Activated CD4-positive, CD25-positive, alpha-beta regulatory T cell treated with anti-CD3 and anti-CD28 coated beads, Interleukin-2, amount 50 U/mL, for 16 hours (primary cell): ENCODE results near the gene ABHD13.
"Not testable (repeated sequence)": the region's sequence is repeated elsewhere in the genome, so short reads cannot be mapped to it uniquely, and the experiment has no call there.

Source experiments
- DNase-seq: peaks from one replicate; pipeline ENCODE4 v3.0.0-alpha.2; 2020; ENCODE audit warnings: low read depth, low spot score

Gene ABHD13

GRCh38 chr13:108218044-108218974 lies at the start of gene ABHD13:
Gene ABHD13, plus strand, starts transcription at chr13:108218392. Its CDS starts 10,827 bp downstream, at chr13:108229219.
- DNase-seq = peak; percentile 75

DNA sequence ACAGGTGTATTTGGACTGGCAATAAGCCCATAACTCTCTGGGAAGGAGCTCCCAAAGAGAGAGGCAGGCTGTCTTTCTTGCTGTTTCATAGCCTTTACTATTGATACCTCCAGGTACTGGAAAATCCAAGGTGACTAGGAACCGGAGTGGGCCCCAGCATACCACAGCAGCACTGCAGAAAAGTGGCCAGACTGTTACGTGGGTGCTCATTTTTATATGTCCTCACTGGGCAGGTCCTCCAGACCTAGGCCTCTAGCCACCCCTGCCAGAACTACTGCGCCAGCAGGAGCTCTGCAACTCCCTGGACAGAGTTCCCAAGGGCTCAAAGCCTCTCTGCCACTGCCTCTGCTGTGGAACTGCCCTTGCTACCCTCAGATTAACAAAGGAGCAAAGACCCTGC lies 49.3 kb upstream of the ABHD13 start:
- no peak for DNase-seq

DNA sequence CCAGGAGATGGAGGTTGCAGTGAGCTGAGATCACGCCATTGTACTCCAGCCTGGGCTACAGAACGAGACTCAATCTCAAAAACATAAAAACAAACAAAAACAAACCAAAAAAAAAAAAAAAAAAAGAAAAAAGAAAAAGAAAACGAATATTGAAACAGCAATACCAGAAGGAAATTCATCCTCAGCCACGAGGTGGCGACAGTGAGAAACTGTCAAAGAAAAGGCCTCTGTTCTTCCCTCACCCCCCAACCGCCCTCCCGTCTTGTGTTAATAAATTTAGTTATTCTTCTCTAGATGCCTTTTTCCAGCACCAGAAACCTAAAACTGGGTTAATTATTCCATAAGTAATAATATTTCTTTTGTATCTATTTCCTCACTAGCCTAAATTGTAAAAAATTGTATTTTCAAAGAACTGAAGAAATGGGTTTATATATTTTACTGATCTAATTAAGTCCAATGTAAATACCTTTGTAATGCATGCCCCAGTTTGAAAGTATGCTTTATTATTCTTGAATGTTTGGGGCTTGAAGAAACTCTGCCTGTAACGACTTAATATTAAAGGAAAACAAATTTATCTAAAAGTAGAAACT lies 41.4 kb upstream of the ABHD13 start:
- DNase-seq = peak; percentile 16

- DNase-seq = no peak
These were observed 40.1 kb upstream of the ABHD13 start for GRCh38 chr13:108178078-108178477.

GRCh38 chr13:108182652-108183051 lies 35.5 kb upstream of the ABHD13 start:
- DNase-seq = no peak

DNA sequence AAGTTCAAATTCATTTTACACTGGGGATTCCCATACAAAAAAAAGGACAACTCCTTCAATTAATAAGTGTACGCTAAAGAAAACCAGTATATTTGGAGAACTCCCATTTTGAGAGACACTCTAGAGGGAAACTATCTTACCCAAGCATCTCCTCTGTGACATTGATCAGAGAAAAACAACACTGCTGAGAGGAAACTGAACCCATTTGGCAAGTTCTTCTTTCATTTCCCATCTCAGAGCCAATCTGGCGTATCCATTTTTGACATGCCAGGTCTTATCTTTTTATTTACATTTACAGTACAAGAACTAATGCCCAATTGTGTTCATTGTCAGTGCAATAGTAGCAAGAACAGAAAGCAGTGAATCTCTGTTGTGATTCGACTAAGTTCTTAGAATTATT lies 33.0 kb upstream of the ABHD13 start:
- DNase-seq = no peak

- DNase-seq = no peak
These were observed 29.9 kb upstream of the ABHD13 start for GRCh38 chr13:108188260-108188659.

DNA sequence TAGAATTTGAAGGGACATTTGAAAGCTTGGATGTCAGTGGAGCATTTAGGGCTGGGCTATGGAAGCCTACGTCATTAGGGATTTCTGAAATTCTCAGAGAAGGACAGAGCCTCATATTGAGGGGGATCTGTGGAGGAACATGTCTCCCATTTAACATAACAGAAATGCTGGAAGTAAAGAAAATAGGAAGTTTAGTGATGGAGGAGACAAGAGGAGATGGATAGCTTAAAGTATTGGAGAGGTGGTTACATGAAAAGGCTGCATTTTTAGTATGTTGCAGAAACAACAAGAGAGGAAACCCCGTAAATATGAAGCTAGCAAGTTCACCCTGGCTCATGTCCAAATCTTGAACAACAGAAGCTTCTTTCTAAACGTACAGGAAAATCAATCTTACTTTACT lies 27.3 kb upstream of the ABHD13 start:
- DNase-seq = no peak

GRCh38 chr13:108193806-108194205 lies 24.4 kb upstream of the ABHD13 start:
- no peak for DNase-seq

- DNase-seq = no peak
These were observed 23.7 kb upstream of the ABHD13 start for GRCh38 chr13:108194435-108194936.

DNA sequence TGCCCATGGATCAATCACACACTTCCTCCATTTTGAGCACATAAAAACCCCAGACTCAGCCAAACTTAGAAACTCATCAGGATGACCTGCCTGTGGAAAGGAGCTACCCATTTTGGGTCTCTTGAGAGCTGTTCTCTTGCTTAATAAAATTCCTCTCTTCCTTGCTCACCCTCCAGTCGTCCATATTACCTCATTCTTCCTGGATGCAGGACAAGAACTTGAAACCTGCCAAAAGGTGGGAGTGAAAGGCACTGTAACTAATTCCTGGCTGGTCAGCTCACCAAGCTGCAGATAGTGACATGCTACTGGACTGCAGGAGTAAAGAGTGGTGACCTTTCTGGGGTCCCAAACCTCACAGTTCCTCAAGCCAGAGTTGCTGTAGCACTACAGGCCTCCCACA lies 23.0 kb upstream of the ABHD13 start:
- no peak for DNase-seq

GRCh38 chr13:108195861-108196260 lies 22.3 kb upstream of the ABHD13 start:
- no peak for DNase-seq

DNA sequence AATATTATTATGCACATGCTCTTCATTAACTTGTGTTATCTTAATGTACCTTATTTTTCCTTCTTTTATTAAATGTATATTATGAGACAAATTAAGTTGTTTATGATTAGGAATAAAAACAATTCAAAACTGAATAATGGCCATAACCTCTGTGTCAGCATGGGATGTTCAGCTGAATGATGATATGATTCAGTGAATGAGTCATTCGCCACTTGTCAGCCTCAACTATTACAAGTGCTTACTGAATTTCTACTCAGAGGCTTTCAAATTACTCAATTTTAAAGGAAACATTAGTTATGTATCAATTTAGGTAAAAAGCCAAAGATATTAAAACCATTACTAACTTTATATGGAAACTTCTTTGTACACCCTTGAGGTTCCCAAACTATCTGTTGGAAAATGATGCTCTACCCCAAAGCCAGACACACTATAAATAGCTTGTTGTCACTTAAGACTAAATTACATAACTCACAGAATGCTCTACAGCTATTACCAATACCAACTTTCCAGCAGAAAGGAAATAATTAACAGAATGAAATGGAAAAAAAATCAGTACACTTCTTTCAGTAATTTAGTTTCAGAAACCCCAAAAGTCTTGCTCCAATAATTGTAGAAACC lies 17.3 kb upstream of the ABHD13 start:
- DNase-seq = no peak

GRCh38 chr13:108210551-108210950 lies 7.6 kb upstream of the ABHD13 start:
- no peak for DNase-seq

- no peak for DNase-seq
These were observed 5.3 kb upstream of the ABHD13 start for GRCh38 chr13:108212886-108213285.

DNA sequence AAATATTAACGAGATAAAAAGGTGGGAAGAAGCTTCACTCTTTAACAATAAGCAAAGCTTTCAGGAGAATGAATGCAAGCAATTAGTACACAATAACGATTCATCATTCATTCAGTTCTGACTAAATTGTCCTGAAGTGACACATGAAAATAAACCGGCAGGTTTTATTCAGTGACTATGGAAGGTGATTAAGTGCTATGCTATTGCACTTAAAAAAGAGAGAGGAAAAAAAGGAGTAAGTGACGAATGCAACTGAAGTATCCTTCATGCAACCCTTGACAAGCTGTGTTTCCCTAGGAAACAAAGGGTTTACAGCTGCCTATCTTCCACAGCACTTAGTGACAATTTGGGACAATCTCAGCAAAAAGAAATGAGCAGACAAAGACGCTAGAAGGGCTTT lies 4.2 kb upstream of the ABHD13 start:
- no peak for DNase-seq

DNA sequence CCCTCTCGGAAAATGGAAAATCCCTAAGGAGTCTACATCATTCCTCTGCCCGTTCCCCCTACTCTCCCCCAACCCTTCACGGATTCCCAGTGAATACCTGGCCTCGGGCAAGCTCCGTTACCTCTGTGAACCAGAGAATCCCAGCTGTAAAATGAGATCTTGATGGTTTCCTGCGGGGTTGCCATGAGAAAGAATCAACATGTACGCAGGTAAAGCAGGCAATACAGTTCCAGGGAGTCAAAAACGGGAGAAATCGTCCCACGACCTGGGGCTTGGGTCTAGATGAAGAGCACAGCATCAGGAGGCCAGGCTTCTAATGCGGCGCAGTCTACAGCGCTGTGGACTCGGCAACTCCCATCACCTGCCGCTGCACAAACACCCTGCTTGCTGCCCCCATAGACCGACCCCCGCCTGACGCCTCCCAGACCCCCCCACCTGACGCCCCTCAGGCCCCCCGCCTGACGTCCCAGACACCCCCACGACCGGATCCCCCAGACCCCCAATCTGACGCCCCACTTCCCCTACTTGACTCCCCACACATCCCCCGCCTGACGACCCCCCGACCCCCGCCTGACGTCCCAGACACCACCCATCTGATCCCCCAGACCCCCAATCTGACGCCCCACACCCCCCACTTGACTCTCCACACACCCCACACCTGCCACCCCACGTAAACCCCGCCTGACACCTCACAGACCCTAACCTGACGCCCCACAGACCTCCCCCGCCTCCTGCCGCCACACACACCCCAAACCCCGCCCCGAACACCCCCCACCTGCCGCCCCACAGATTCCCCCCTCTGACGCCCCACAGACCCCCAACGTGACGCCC lies 3.5 kb upstream of the ABHD13 start:
- no peak for DNase-seq

DNA sequence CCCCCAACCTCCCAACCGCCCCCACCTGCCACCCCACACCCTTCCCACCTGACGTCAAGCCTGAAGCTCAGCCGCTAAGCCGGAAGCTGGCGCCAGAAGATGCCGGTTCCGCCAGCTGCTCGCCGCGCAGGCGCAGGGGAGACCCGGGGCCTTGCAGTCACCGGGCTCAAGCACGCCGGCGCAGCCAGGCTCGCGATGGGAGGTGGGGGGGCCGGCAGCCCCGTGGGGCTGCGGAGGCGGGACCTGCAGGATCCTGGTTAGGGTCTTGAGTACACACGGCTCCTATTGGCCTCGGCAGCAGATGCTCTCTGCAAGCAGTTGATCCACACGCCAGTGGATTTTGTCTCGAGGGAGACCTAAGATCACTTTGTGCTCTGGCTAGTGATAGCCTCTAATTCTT lies 2.8 kb upstream of the ABHD13 start, which contains the start of gene LIG4:
Gene LIG4, minus strand, starts transcription at position 101 of the 400 bp plus-strand sequence. CDS start 4,268 bp downstream, outside the sequence.
- peak; percentile 86 for DNase-seq

- not testable (repeated sequence) for DNase-seq
These were observed 717 bp upstream of the ABHD13 start for GRCh38 chr13:108217307-108218043.

- no peak for DNase-seq
These were observed 1.8 kb downstream of the ABHD13 start for GRCh38 chr13:108220041-108220440.
